ENCODE measurements around the gene STC2.

STC2 gene

GRCh38 chr5:173308226-173308625 lies 20.0 kb downstream of the STC2 start:
- no peak overlapping the region for H3K4me3 ChIP-seq (replicated peaks; ENCODE audit: insufficient read depth, low read length)
- no peak overlapping the region for H3K27ac ChIP-seq (replicated peaks)
- DNase-seq (ENCODE audit: low read depth in 1 of 2, low spot score in 1 of 2), result no peak
- H3K27me3 ChIP-seq (ENCODE audit: insufficient read depth, poor library complexity, severe bottlenecking), result no peaks in the 10 kb centered on the region
- TF ChIP-seq REST (IDR thresholded peaks at IDR 0.05; ENCODE audit: insufficient replicate concordance, low read depth) (no peak), CTCF (IDR thresholded peaks at IDR 0.05; ENCODE audit: insufficient read depth, low read length) (no peak), SPI1 (IDR thresholded peaks at IDR 0.05; ENCODE audit: borderline replicate concordance, low read depth) (no peak), GABPA (IDR thresholded peaks at IDR 0.05; ENCODE audit: low read depth) (no peak), POLR2AphosphoS5 (IDR thresholded peaks at IDR 0.05; ENCODE audit: low read depth) (no peak)

GRCh38 chr5:173307695-173308094 lies 20.5 kb downstream of the STC2 start:
- DNase-seq (ENCODE audit: low read depth in 1 of 2, low spot score in 1 of 2), result no peak
- no peak overlapping the region for H3K27ac ChIP-seq (replicated peaks)
- H3K4me3 ChIP-seq (replicated peaks; ENCODE audit: insufficient read depth, low read length), result no peak overlapping the region
- H3K27me3 ChIP-seq (ENCODE audit: insufficient read depth, poor library complexity, severe bottlenecking), result no peaks in the 10 kb centered on the region
- TF ChIP-seq REST (IDR thresholded peaks at IDR 0.05; ENCODE audit: insufficient replicate concordance, low read depth), result no peak
- TF ChIP-seq GABPA (IDR thresholded peaks at IDR 0.05; ENCODE audit: low read depth), result no peak
- no peak for TF ChIP-seq POLR2AphosphoS5 (IDR thresholded peaks at IDR 0.05; ENCODE audit: low read depth)
- no peak for TF ChIP-seq SPI1 (IDR thresholded peaks at IDR 0.05; ENCODE audit: borderline replicate concordance, low read depth)
- TF ChIP-seq CTCF (IDR thresholded peaks at IDR 0.05; ENCODE audit: insufficient read depth, low read length), result no peak

- H3K4me3 ChIP-seq (replicated peaks; ENCODE audit: insufficient read depth, low read length), result no peak overlapping the region
- DNase-seq (ENCODE audit: low read depth in 1 of 2, low spot score in 1 of 2), result no peak
- no peaks in the 10 kb centered on the region for H3K27me3 ChIP-seq (ENCODE audit: insufficient read depth, poor library complexity, severe bottlenecking)
- no peak overlapping the region for H3K27ac ChIP-seq (replicated peaks)
- TF ChIP-seq REST (IDR thresholded peaks at IDR 0.05; ENCODE audit: insufficient replicate concordance, low read depth), result no peak
- TF ChIP-seq GABPA (IDR thresholded peaks at IDR 0.05; ENCODE audit: low read depth), result no peak
- TF ChIP-seq POLR2AphosphoS5 (IDR thresholded peaks at IDR 0.05; ENCODE audit: low read depth), result no peak
- no peak for TF ChIP-seq SPI1 (IDR thresholded peaks at IDR 0.05; ENCODE audit: borderline replicate concordance, low read depth)
Measured at GRCh38 chr5:173306695-173307094, 21.5 kb downstream of the STC2 start.

Data from HL-60 (cell line).